ENCODE results near the gene ZNF836.
A peak's percentile ranks its signal among the peaks of the same experiment; 100 is the strongest.

ZNF836 gene

DNA sequence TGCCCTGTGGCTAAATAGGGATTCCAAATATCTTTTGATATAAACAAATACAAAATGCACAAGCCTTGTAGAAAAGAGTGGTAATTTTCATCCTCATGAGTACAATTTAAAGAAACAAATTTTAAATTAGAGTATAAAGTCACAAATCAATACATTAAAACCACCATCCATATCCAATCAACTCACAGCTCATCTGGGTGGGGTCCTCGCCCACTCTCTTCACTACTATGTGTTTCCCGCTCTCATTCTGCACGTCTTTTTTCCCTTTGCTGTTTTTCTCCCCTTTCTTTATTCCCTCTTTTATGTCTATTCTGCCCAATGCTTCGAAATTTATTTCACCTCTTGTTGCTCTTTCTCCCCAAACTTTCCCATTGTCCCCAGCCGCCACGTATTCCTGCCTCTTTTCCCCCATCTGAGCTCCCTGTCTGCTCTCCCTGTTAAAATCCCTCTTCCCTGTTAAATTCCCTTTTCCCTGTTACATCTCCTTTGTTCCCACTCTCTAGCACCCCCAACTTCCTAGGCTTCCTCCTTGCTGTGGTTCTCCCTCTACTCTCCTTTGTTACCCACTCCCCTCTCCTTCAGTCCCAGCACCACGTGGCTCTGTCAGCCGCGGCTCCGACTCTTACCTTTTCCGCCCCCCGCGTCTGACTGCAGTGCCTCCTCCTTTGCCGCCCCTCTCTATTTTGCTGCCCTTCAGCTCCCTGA, 33.0 kb downstream of the ZNF836 start:
- Mint-ChIP-seq H3K4me3 (peak overlapping the region; percentile 96 to 99 (median 96)), H3K4me1 (peaks cover 14% of the 10 kb centered on the region), H3K27ac (peak overlapping the region; percentile 88 to 98 (median 97)), H3K9me3 (peaks cover 56% of the 10 kb centered on the region), H3K36me3 (ENCODE audit: low read depth) (peaks cover 59% of the 10 kb centered on the region), H3K27me3 (ENCODE audit: low read depth) (no peaks in the 10 kb centered on the region)
- TF ChIP-seq, protein P1, sequence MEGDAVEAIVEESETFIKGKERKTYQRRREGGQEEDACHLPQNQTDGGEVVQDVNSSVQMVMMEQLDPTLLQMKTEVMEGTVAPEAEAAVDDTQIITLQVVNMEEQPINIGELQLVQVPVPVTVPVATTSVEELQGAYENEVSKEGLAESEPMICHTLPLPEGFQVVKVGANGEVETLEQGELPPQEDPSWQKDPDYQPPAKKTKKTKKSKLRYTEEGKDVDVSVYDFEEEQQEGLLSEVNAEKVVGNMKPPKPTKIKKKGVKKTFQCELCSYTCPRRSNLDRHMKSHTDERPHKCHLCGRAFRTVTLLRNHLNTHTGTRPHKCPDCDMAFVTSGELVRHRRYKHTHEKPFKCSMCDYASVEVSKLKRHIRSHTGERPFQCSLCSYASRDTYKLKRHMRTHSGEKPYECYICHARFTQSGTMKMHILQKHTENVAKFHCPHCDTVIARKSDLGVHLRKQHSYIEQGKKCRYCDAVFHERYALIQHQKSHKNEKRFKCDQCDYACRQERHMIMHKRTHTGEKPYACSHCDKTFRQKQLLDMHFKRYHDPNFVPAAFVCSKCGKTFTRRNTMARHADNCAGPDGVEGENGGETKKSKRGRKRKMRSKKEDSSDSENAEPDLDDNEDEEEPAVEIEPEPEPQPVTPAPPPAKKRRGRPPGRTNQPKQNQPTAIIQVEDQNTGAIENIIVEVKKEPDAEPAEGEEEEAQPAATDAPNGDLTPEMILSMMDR (IDR thresholded peaks at IDR 0.05; ENCODE audit: unreplicated experiment in 3 of 3) = no peak

DNA sequence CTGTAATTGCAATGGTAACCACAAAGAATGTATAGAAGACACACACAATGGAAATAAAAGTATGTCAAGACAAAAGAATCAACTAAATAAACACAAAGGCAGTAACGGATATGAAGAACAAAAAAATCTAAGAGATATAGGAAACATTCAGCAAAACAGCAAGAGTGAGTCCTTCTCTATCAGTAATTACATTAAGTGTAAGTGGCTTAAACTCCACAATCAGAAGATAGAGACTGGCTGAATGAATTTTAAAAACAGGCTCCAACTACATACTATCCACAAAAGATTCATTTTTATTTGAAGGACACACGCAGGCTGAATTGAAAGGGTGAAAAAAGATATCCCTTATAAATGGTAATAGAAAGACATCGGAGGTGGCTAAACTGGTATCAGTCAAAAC, 51.1 kb downstream of the ZNF836 start:
- Mint-ChIP-seq H3K4me1 (no peaks in the 10 kb centered on the region), H3K27ac (no peak overlapping the region), H3K36me3 (ENCODE audit: low read depth) (peaks cover 100% of the 10 kb centered on the region), H3K27me3 (ENCODE audit: low read depth) (no peaks in the 10 kb centered on the region), H3K9me3 (peaks cover 93% of the 10 kb centered on the region), H3K4me3 (no peak overlapping the region)
- TF ChIP-seq, protein P1 (IDR thresholded peaks at IDR 0.05; ENCODE audit: unreplicated experiment in 3 of 3) = no peak

DNA sequence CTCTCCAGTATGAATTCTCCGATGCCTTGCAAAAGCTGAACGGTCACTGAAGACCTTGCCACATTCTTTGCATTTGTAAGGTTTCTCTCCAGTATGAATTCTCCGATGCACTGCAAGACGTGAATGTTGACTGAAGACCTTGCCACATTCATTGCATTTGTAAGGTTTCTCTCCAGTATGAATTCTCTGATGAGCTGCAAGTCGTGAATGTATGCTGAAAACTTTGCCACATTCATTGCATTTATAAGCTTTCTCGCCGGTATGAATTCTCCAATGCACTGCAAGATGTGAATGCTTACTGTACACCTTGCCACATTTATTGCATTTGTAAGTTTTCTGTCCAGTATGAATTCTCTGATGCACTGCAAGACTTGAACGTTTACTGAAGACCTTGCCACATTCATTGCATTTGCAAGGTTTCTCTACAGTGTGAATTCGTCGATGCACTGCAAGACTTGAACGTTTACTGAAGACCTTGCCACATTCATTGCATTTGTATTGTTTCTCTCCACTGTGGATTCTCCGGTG, 55.8 kb downstream of the ZNF836 start:
- Mint-ChIP-seq H3K36me3 (ENCODE audit: low read depth) (peaks cover 97% of the 10 kb centered on the region), H3K4me3 (no peak overlapping the region), H3K27me3 (ENCODE audit: low read depth) (no peaks in the 10 kb centered on the region), H3K4me1 (no peaks in the 10 kb centered on the region), H3K9me3 (peaks cover 93% of the 10 kb centered on the region), H3K27ac (no peak overlapping the region)
- TF ChIP-seq, protein P1 (IDR thresholded peaks at IDR 0.05; ENCODE audit: unreplicated experiment in 3 of 3) = no peak

DNA sequence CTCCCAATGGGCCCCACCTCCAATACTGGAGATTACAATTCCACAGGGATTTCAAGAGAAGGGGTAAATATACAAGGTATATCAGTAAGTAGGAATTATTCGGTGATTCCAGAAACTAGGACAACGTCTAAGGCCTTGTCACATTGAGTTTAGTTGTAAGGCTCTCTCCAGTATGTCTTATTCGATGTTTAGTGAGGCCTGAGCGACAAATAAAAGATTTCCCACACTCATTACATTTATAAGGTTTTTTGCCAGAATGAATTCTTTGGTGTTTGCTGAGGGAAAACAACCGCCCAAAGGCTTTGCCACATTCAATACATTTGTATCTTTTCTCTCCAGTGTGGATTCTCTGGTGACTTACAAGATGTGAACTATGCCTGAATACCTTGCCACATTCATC, 56.7 kb downstream of the ZNF836 start:
- Mint-ChIP-seq H3K27me3 (ENCODE audit: low read depth) (no peaks in the 10 kb centered on the region), H3K4me1 (no peaks in the 10 kb centered on the region), H3K27ac (no peak overlapping the region), H3K36me3 (ENCODE audit: low read depth) (peaks cover 92% of the 10 kb centered on the region), H3K9me3 (peaks cover 93% of the 10 kb centered on the region), H3K4me3 (no peak overlapping the region)
- TF ChIP-seq, protein P1 (IDR thresholded peaks at IDR 0.05; ENCODE audit: unreplicated experiment in 3 of 3) = no peak

DNA sequence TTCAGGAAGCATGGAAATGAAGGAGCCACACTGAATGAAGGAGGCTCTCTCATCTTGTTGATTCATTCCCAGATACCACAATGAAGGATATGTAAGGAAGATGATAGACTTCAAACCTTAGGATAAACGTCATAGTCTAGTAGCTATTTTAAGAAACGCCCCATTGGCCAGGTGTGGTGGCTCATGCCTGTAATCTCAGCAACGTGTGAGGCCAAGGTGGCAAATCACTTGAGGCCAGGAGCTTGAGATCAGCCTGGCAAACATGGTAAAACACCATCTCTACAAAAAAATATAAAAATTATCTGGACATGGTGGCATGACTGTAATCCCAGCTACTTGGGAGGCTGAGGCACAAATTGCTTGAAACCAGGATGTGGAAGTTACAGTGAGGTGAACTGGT, 58.8 kb downstream of the ZNF836 start:
- peaks cover 87% of the 10 kb centered on the region for H3K9me3 Mint-ChIP-seq
- H3K36me3 Mint-ChIP-seq (ENCODE audit: low read depth) = peaks cover 79% of the 10 kb centered on the region
- TF ChIP-seq, protein P1 (IDR thresholded peaks at IDR 0.05; ENCODE audit: unreplicated experiment in 3 of 3) = no peak
- no peaks in the 10 kb centered on the region for H3K4me1 Mint-ChIP-seq
- no peaks in the 10 kb centered on the region for H3K27me3 Mint-ChIP-seq (ENCODE audit: low read depth)
- H3K27ac Mint-ChIP-seq = no peak overlapping the region
- no peak overlapping the region for H3K4me3 Mint-ChIP-seq

DNA sequence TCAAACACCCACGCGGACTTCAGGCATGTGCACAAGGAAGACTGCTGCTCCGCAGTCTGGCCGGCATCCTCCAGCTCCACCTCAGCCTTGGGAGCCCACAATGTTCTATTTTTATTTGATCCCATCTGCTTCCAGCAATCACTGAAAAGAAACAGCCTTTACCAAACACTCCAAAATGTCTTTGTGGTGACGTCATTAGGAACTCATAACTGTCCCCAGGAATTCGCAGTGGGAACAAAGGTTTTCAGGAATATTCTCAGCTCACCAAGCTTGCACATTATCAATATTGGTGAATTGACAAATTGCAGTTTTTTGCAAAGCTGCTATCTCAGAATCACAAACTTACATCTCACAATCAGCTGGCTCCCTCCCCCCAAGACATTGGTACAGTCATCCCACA, 60.6 kb downstream of the ZNF836 start:
- no peak overlapping the region for H3K27ac Mint-ChIP-seq
- no peaks in the 10 kb centered on the region for H3K4me1 Mint-ChIP-seq
- TF ChIP-seq, protein P1 (IDR thresholded peaks at IDR 0.05; ENCODE audit: unreplicated experiment in 3 of 3) = no peak
- peaks cover 70% of the 10 kb centered on the region for H3K36me3 Mint-ChIP-seq (ENCODE audit: low read depth)
- H3K27me3 Mint-ChIP-seq (ENCODE audit: low read depth) = no peaks in the 10 kb centered on the region
- no peak overlapping the region for H3K4me3 Mint-ChIP-seq
- peaks cover 84% of the 10 kb centered on the region for H3K9me3 Mint-ChIP-seq

All from nephron (organoid).